CD14-positive monocyte (primary cell): ENCODE data around the gene CCR6. TPM values are rescaled to one million over a fixed set of nuclear protein-coding genes. Genes with fewer than 3 reads are reported as not detected.

ENCODE experiments used
- DNase-seq, 3 donors: peaks; one replicate each; pipeline ENCODE4 v3.0.0-alpha.2; 2011 to 2022
- H2AFZ ChIP-seq: 2 replicates; pipeline ENCODE4 v1.6.0; 2012; ENCODE audit warnings: mild to moderate bottlenecking, low read depth, low read length, inconsistent platforms; ENCODE audit not compliant: insufficient read depth, poor library complexity, severe bottlenecking
- H3K27ac ChIP-seq, 2 donors: 1 replicate in 1 of 2; 2 replicates in 1 of 2; pipeline ENCODE4 v1.5.1; 2012 to 2013; ENCODE audit warnings: low read length in 2 of 2, control low read depth in 1 of 2, inconsistent platforms in 1 of 2, low read depth in 1 of 2, mild to moderate bottlenecking in 1 of 2
- H3K27me3 ChIP-seq, 2 donors: one replicate each; pipeline versions ENCODE4 v1.6.0 to v1.6.1; 2011 to 2013; ENCODE audit warnings: low read length in 2 of 2; ENCODE audit not compliant: control insufficient read depth in 2 of 2, insufficient read depth in 2 of 2
- H3K36me3 ChIP-seq, 2 donors: replicated peaks in 1 of 2; 1 replicate in 1 of 2; 2 replicates in 1 of 2; pipeline versions ENCODE4 v1.5.1 to v1.6.1; 2012 to 2013; ENCODE audit warnings: low read length in 2 of 2, control low read depth in 1 of 2, inconsistent platforms in 1 of 2, mild to moderate bottlenecking in 1 of 2; ENCODE audit not compliant: insufficient read depth in 2 of 2, control insufficient read depth in 1 of 2
- H3K4me1 ChIP-seq, 2 donors: 1 replicate in 1 of 2; 2 replicates in 1 of 2; pipeline versions ENCODE4 v1.5.1 to v1.6.1; 2012 to 2013; ENCODE audit warnings: low read length in 2 of 2, control low read depth in 1 of 2, inconsistent platforms in 1 of 2, mild to moderate bottlenecking in 1 of 2, moderate library complexity in 1 of 2; ENCODE audit not compliant: insufficient read depth in 2 of 2, control insufficient read depth in 1 of 2
- H3K4me2 ChIP-seq: replicated peaks from 2 replicates; pipeline ENCODE3; 2012; ENCODE audit warnings: low read length, moderate library complexity, mild to moderate bottlenecking; ENCODE audit not compliant: poor library complexity, severe bottlenecking; ENCODE audit errors: extremely low read depth
- H3K4me3 ChIP-seq, 3 experiments: fragments of 200-600 bp in 1 of 3; sonication (generic) in 1 of 3; replicated peaks in 1 of 3; 1 replicate in 2 of 3; 2 replicates in 1 of 3; pipeline ENCODE4 v1.5.1; 2011 to 2013; ENCODE audit warnings: low read length in 3 of 3, mild to moderate bottlenecking in 3 of 3, control low read depth in 2 of 3, low read depth in 2 of 3, inconsistent platforms in 1 of 3, moderate library complexity in 1 of 3
- H3K79me2 ChIP-seq: 2 replicates; pipeline ENCODE4 v1.6.0; 2012; ENCODE audit warnings: mild to moderate bottlenecking, control low read depth, inconsistent platforms, low read length, moderate library complexity; ENCODE audit not compliant: insufficient read depth
- H3K9ac ChIP-seq: 2 replicates; pipeline ENCODE4 v1.6.0; 2017; ENCODE audit warnings: low read length, mild to moderate bottlenecking; ENCODE audit not compliant: insufficient read depth, poor library complexity, severe bottlenecking
- H3K9me3 ChIP-seq, 2 donors: replicated peaks in 1 of 2; 1 replicate in 1 of 2; 2 replicates in 1 of 2; pipeline versions ENCODE4 v1.5.1 to v1.6.1; 2012 to 2013; ENCODE audit warnings: low read length in 2 of 2, control low read depth in 1 of 2; ENCODE audit not compliant: control insufficient read depth in 1 of 2, insufficient read depth in 1 of 2
- H4K20me1 ChIP-seq: 2 replicates; pipeline ENCODE4 v1.6.0; 2012; ENCODE audit warnings: mild to moderate bottlenecking, low read length, control low read depth, moderate library complexity; ENCODE audit not compliant: insufficient read depth
- H3K27ac Mint-ChIP-seq, 7 donors: one replicate each; pipeline ENCODE4 v1.8.0; 2020; ENCODE audit warnings: mild to moderate bottlenecking in 7 of 7, mixed read lengths in 7 of 7, moderate library complexity in 6 of 7, inconsistent platforms in 2 of 7
- H3K27me3 Mint-ChIP-seq, 3 donors: one replicate each; pipeline ENCODE4 v1.8.0; 2021 to 2022; ENCODE audit warnings: low read depth in 3 of 3, mild to moderate bottlenecking in 3 of 3, mixed read lengths in 3 of 3, moderate library complexity in 3 of 3, inconsistent platforms in 1 of 3
- H3K36me3 Mint-ChIP-seq, 2 donors: one replicate each; pipeline ENCODE4 v1.8.0; 2020; ENCODE audit warnings: mixed read lengths in 2 of 2, inconsistent platforms in 1 of 2, mild to moderate bottlenecking in 1 of 2
- H3K4me1 Mint-ChIP-seq: one replicate; pipeline ENCODE4 v1.8.0; 2020; ENCODE audit warnings: mild to moderate bottlenecking, mixed read lengths
- H3K4me3 Mint-ChIP-seq, 2 donors: one replicate each; pipeline ENCODE4 v1.8.0; 2020; ENCODE audit warnings: mild to moderate bottlenecking in 2 of 2, mixed read lengths in 2 of 2, moderate library complexity in 1 of 2
- H3K9me3 Mint-ChIP-seq, 7 donors: one replicate each; pipeline ENCODE4 v1.8.0; 2020 to 2022; ENCODE audit warnings: mixed read lengths in 7 of 7, mild to moderate bottlenecking in 6 of 7, moderate library complexity in 6 of 7, inconsistent platforms in 2 of 7
- WGBS: methylation state at CpG from one replicate; pipeline ENCODE4 v1.1.5; 2013; ENCODE audit warnings: missing lambda C conversion rate; ENCODE audit not compliant: insufficient coverage; 5-methylcytosine and 5-hydroxymethylcytosine counted together
- intact Hi-C, 2 donors: fragments of 100-400 bp; cut with micrococcal nuclease; formaldehyde crosslinking; loops; one replicate each; pipeline versions ENCODE4 v1.15.0 to v1.15.1; 2023
- polyA plus RNA-seq, 3 donors: library from polyadenylated mRNA; depleted of rRNA in 1 of 3; unstranded in 2 of 3; stranded (reverse) in 1 of 3; fragments of 300-500 nt in 2 of 3; fragments of >200 nt in 1 of 3; fragmentation: Illumina TruSeq in 2 of 3; gene quantifications; 1 replicate in 2 of 3; 2 replicates in 1 of 3; pipeline ENCODE4 v1.2.3, GENCODE V29; 2012 to 2021
- TF ChIP-seq, protein P1 (sequence below): fragments of 200-600 bp; IDR thresholded peaks from one replicate; pipeline ENCODE4 v1.8.0; 2022; ENCODE audit warnings: antibody characterized with exemption, mild to moderate bottlenecking

Gene CCR6
- polyA plus RNA-seq, 3 donors = 0.07 to 0.43 TPM; not detected in 1

DNA sequence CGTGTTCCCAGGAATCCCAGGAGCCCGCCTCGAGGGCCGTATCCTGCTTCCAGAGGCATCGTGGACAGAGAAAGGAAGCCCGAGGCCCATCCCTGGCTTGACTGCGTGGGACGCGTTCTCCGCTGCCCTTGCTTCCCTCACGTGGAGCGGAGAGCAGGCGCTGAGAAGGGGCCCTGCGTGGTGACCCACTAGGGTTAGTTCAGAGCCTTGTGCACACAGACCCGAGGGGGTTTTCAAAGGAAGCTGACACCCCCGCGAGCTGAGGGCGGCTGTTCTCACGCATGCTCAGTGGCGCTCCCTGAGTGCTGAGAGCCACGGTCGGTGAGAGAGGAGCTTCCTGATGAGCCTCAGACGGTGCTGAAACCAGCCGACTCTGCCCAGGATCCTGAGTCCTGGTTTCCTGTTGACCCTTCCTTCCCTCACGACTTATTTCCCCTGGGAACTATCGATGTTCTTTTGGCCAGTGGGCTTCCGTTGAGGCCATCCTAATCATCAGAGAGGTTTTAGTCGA lies 28.9 kb upstream of the CCR6 start:
- Mint-ChIP-seq H3K4me1 (peaks cover 73% of the 10 kb centered on the region), H3K27ac (peak overlapping the region; percentile 90 to 98 (median 94)), H3K9me3 (peaks cover 0 to 2% (median 0%) of the 10 kb centered on the region in 7 donors), H3K27me3 (peaks cover 2 to 7% (median 2%) of the 10 kb centered on the region in 3 donors), H3K36me3 (no peaks in the 10 kb centered on the region), H3K4me3 (peak overlapping the region; percentile 68 to 83)
- Histone ChIP-seq H3K27ac (peak overlapping the region; percentile 49 to 76), H3K9ac (peak overlapping the region; percentile 35), H3K4me2 (peak overlapping the region; percentile 60), H4K20me1 (no peaks in the 10 kb centered on the region), H3K27me3 (no peaks in the 10 kb centered on the region), H3K36me3 (no peaks in the 10 kb centered on the region), H2AFZ (peak overlapping the region; percentile 69), H3K4me3 (peak overlapping the region in 2 of 3 experiments; percentile 13 to 57), H3K4me1 (peaks cover 72 to 74% of the 10 kb centered on the region in 2 donors), H3K79me2 (no peaks in the 10 kb centered on the region), H3K9me3 (no peaks in the 10 kb centered on the region)
- peak in 2 of 3 donors; percentile 59 to 76 for DNase-seq
- 33% methylated on average over 27 of the region's 28 CpGs for WGBS
- TF ChIP-seq, protein P1, sequence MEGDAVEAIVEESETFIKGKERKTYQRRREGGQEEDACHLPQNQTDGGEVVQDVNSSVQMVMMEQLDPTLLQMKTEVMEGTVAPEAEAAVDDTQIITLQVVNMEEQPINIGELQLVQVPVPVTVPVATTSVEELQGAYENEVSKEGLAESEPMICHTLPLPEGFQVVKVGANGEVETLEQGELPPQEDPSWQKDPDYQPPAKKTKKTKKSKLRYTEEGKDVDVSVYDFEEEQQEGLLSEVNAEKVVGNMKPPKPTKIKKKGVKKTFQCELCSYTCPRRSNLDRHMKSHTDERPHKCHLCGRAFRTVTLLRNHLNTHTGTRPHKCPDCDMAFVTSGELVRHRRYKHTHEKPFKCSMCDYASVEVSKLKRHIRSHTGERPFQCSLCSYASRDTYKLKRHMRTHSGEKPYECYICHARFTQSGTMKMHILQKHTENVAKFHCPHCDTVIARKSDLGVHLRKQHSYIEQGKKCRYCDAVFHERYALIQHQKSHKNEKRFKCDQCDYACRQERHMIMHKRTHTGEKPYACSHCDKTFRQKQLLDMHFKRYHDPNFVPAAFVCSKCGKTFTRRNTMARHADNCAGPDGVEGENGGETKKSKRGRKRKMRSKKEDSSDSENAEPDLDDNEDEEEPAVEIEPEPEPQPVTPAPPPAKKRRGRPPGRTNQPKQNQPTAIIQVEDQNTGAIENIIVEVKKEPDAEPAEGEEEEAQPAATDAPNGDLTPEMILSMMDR = no peak
- intact Hi-C loops = loop anchor here (5.0 to 10.0 kb wide), 4 partner anchors 49 to 752 kb away; partner anchors contain the start of genes RNASET2 (in 1 of the 2) and SFT2D1 (in 1 of the 2)

DNA sequence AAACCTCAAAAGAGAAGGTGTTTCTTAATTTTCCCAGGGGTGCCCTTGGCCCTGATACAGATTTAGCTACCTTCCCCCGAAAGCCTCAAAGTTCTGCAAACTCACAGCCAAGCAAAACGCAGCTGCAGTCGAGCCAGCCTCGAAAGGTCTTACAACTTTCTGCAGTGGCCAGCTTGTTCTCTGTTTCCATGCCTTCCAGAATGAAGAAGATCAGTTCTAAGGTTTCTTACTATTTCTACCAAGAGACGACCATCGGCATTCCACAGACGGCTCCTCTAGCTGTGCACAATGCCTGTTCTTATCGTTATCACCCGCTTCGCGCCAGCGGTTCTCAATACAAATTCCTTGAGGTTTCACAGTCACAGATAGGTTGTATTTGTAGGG lies 28.5 kb upstream of the CCR6 start:
- Histone ChIP-seq H3K36me3 (no peaks in the 10 kb centered on the region), H3K9me3 (no peaks in the 10 kb centered on the region), H3K79me2 (no peaks in the 10 kb centered on the region), H3K4me3 (peak overlapping the region in 1 of 3 experiments; percentile 57), H3K4me2 (peak overlapping the region; percentile 60), H3K9ac (peak overlapping the region; percentile 35), H4K20me1 (no peaks in the 10 kb centered on the region), H2AFZ (peak overlapping the region; percentile 69), H3K27me3 (no peaks in the 10 kb centered on the region), H3K4me1 (peaks cover 68 to 69% of the 10 kb centered on the region in 2 donors), H3K27ac (peak overlapping the region; percentile 49 to 76)
- peaks cover 0 to 2% (median 0%) of the 10 kb centered on the region in 7 donors for H3K9me3 Mint-ChIP-seq
- H3K4me3 Mint-ChIP-seq = peak overlapping the region; percentile 68 to 83
- H3K4me1 Mint-ChIP-seq = peaks cover 69% of the 10 kb centered on the region
- TF ChIP-seq, protein P1 = no peak
- intact Hi-C loops = loop anchor here (5.0 to 10.0 kb wide), 4 partner anchors 50 to 752 kb away; partner anchors contain the start of genes RNASET2 (in 1 of the 2) and SFT2D1 (in 1 of the 2)
- DNase-seq = peak in 1 of 3 donors; percentile 29
- H3K36me3 Mint-ChIP-seq = no peaks in the 10 kb centered on the region
- H3K27ac Mint-ChIP-seq = peak overlapping the region; percentile 90 to 98 (median 94)
- WGBS = 42% methylated on average over 11 of the region's 12 CpGs
- peaks cover 2 to 7% (median 3%) of the 10 kb centered on the region in 3 donors for H3K27me3 Mint-ChIP-seq
